Nephron (organoid): ENCODE results near the gene SCN3B.

ENCODE experiments used
- H3K27ac Mint-ChIP-seq, 3 experiments: 2 replicates each; pipeline ENCODE4 v1.8.0; 2020; ENCODE audit warnings: mixed read lengths in 3 of 3, mild to moderate bottlenecking in 2 of 3, moderate library complexity in 1 of 3
- H3K27me3 Mint-ChIP-seq: 2 replicates; pipeline ENCODE4 v1.8.0; 2021; ENCODE audit warnings: low read depth, mild to moderate bottlenecking, moderate library complexity, mixed read lengths
- H3K36me3 Mint-ChIP-seq: 2 replicates; pipeline ENCODE4 v1.8.0; 2020; ENCODE audit warnings: low read depth, mixed read lengths
- H3K4me1 Mint-ChIP-seq: 2 replicates; pipeline ENCODE4 v1.8.0; 2020; ENCODE audit warnings: mixed read lengths
- H3K4me3 Mint-ChIP-seq, 3 experiments: 2 replicates each; pipeline ENCODE4 v1.8.0; 2020; ENCODE audit warnings: mild to moderate bottlenecking in 3 of 3, mixed read lengths in 3 of 3, moderate library complexity in 2 of 3
- H3K9me3 Mint-ChIP-seq: 2 replicates; pipeline ENCODE4 v1.8.0; 2020; ENCODE audit warnings: mixed read lengths
- CTCF ChIP-seq, 3 experiments: fragments of 200-600 bp; sonication (generic); IDR thresholded peaks; one replicate each; pipeline ENCODE4 v1.5.0; 2021; ENCODE audit warnings: antibody characterized with exemption in 3 of 3; ENCODE audit not compliant: unreplicated experiment in 3 of 3

The SCN3B gene

GRCh38 chr11:123654566-123655081 lies at the start of gene SCN3B:
Gene SCN3B, minus strand, starts transcription at chr11:123654624. Its CDS starts 823 bp downstream, at chr11:123653801.
- Mint-ChIP-seq H3K4me1 (peaks cover 28% of the 10 kb centered on the region), H3K9me3 (peaks cover 2% of the 10 kb centered on the region), H3K36me3 (no peaks in the 10 kb centered on the region), H3K27me3 (peaks cover 55% of the 10 kb centered on the region), H3K4me3 (peak within 1 kb of the TSS; percentile 76 to 89 (median 87)), H3K27ac (peak within 1 kb of the TSS; percentile 65 to 93 (median 90))
- TF ChIP-seq CTCF (IDR thresholded peaks at IDR 0.05; ENCODE audit: unreplicated experiment in 3 of 3), result no peak

- Mint-ChIP-seq H3K4me1 (peaks cover 17% of the 10 kb centered on the region), H3K36me3 (no peaks in the 10 kb centered on the region), H3K9me3 (no peaks in the 10 kb centered on the region), H3K4me3 (no peak overlapping the region), H3K27me3 (peaks cover 4% of the 10 kb centered on the region), H3K27ac (no peak overlapping the region)
- no peak for TF ChIP-seq CTCF (IDR thresholded peaks at IDR 0.05; ENCODE audit: unreplicated experiment in 3 of 3)
Measured at GRCh38 chr11:123702696-123703095, 48.3 kb upstream of the SCN3B start.

- peaks cover 4% of the 10 kb centered on the region for H3K27me3 Mint-ChIP-seq
- H3K9me3 Mint-ChIP-seq, result no peaks in the 10 kb centered on the region
- H3K4me3 Mint-ChIP-seq, result no peak overlapping the region
- H3K36me3 Mint-ChIP-seq, result no peaks in the 10 kb centered on the region
- no peak for TF ChIP-seq CTCF (IDR thresholded peaks at IDR 0.05; ENCODE audit: unreplicated experiment in 3 of 3)
- H3K27ac Mint-ChIP-seq, result peak overlapping the region in 1 of 3 experiments; percentile 1
- peaks cover 17% of the 10 kb centered on the region for H3K4me1 Mint-ChIP-seq
Measured at GRCh38 chr11:123702139-123702538, 47.7 kb upstream of the SCN3B start.

- H3K36me3 Mint-ChIP-seq, result no peaks in the 10 kb centered on the region
- no peaks in the 10 kb centered on the region for H3K9me3 Mint-ChIP-seq
- no peak overlapping the region for H3K4me3 Mint-ChIP-seq
- H3K27me3 Mint-ChIP-seq, result peaks cover 4% of the 10 kb centered on the region
- H3K27ac Mint-ChIP-seq, result no peak overlapping the region
- peaks cover 17% of the 10 kb centered on the region for H3K4me1 Mint-ChIP-seq
- TF ChIP-seq CTCF (IDR thresholded peaks at IDR 0.05; ENCODE audit: unreplicated experiment in 3 of 3), result no peak
Measured at GRCh38 chr11:123700772-123701171, 46.3 kb upstream of the SCN3B start.

- TF ChIP-seq CTCF (IDR thresholded peaks at IDR 0.05; ENCODE audit: unreplicated experiment in 3 of 3), result no peak
- no peak overlapping the region for H3K4me3 Mint-ChIP-seq
- no peaks in the 10 kb centered on the region for H3K27me3 Mint-ChIP-seq
- H3K4me1 Mint-ChIP-seq, result peaks cover 17% of the 10 kb centered on the region
- H3K9me3 Mint-ChIP-seq, result no peaks in the 10 kb centered on the region
- no peak overlapping the region for H3K27ac Mint-ChIP-seq
- no peaks in the 10 kb centered on the region for H3K36me3 Mint-ChIP-seq
Measured at GRCh38 chr11:123698546-123699127, 44.2 kb upstream of the SCN3B start.

- Mint-ChIP-seq H3K27ac (no peak overlapping the region), H3K27me3 (peaks cover 10% of the 10 kb centered on the region), H3K4me1 (no peaks in the 10 kb centered on the region), H3K4me3 (no peak overlapping the region), H3K36me3 (no peaks in the 10 kb centered on the region), H3K9me3 (no peaks in the 10 kb centered on the region)
- no peak for TF ChIP-seq CTCF (IDR thresholded peaks at IDR 0.05; ENCODE audit: unreplicated experiment in 3 of 3)
Measured at GRCh38 chr11:123696183-123696582, 41.8 kb upstream of the SCN3B start.
